IMR-90 (cell line): Measurements from ENCODE around the gene AGTPBP1. TPM values are rescaled to one million over a fixed set of nuclear protein-coding genes. Genes with fewer than 3 reads are reported as not detected.

ENCODE experiments used
- ATAC-seq: fragments of 200-7000 bp; cut with Tn5 transposase; 2 replicates; pipeline ENCODE4 v1.9.1; 2020; ENCODE audit warnings: low read depth, mild to moderate bottlenecking, moderate library complexity
- Bru-seq: library from RNA; stranded (reverse); fragments of 400-500 nt; gene quantifications from one replicate; lab custom pipeline; 2021; lab: Mats Ljungman, UMichigan
- BruChase-seq, 2 experiments: library from RNA; stranded (reverse); fragments of 400-500 nt; gene quantifications; one replicate each; lab custom pipeline; 2021; lab: Mats Ljungman, UMichigan
- BruUV-seq: library from RNA; stranded (reverse); fragments of 400-500 nt; replicated peaks from 2 replicates; lab custom pipeline; 2021; lab: Mats Ljungman, UMichigan
- CTCF ChIA-PET: fragments of 300-600 bp; formaldehyde crosslinking; extraction: SDS; loops from one replicate; lab custom pipeline; 2021; ENCODE audit warnings: antibody characterized with exemption; lab: Yijun Ruan, JAX
- POLR2A ChIA-PET: fragments of 300-600 bp; sonication (Branson Sonifier 250); formaldehyde crosslinking; loops from one replicate; lab custom pipeline; 2022; ENCODE audit warnings: antibody characterized with exemption; ENCODE audit not compliant: unreplicated experiment; lab: Charles Lee
- DNase-seq: peaks from one replicate; pipeline ENCODE4 v3.0.0; 2013
- H2AFZ ChIP-seq: replicated peaks from 2 replicates; pipeline ENCODE3; 2013; ENCODE audit warnings: low read length, mild to moderate bottlenecking; ENCODE audit not compliant: poor library complexity
- H2AK5ac ChIP-seq: 2 replicates; pipeline ENCODE4 v1.6.1; 2013; ENCODE audit warnings: low read depth, low read length, inconsistent platforms
- H2AK9ac ChIP-seq: replicated peaks from 2 replicates; pipeline ENCODE3; 2013; ENCODE audit warnings: mild to moderate bottlenecking, low read depth, low read length, moderate library complexity; ENCODE audit not compliant: poor library complexity
- H2BK120ac ChIP-seq: 2 replicates; pipeline ENCODE4 v1.6.1; 2013; ENCODE audit warnings: low read depth, low read length, inconsistent platforms
- H2BK15ac ChIP-seq: 3 replicates; pipeline ENCODE4 v1.6.1; 2013; ENCODE audit warnings: low read depth, low read length, inconsistent platforms
- H2BK20ac ChIP-seq: 2 replicates; pipeline ENCODE4 v1.6.1; 2013; ENCODE audit warnings: low read depth, mild to moderate bottlenecking, inconsistent platforms, low read length, moderate library complexity
- H2BK5ac ChIP-seq: 2 replicates; pipeline ENCODE4 v1.6.1; 2013; ENCODE audit warnings: mild to moderate bottlenecking, low read depth, low read length, inconsistent platforms; ENCODE audit not compliant: poor library complexity, severe bottlenecking
- H3K14ac ChIP-seq: replicated peaks from 2 replicates; pipeline ENCODE4 v1.6.1; 2013; ENCODE audit warnings: low read depth, low read length, inconsistent platforms
- H3K18ac ChIP-seq: 2 replicates; pipeline ENCODE4 v1.6.1; 2013; ENCODE audit warnings: low read depth, low read length, control low read depth
- H3K23ac ChIP-seq: 2 replicates; pipeline ENCODE4 v1.6.1; 2013; ENCODE audit warnings: low read depth, low read length, inconsistent platforms
- H3K27ac ChIP-seq: 2 replicates; pipeline ENCODE4 v1.5.1; 2013; ENCODE audit warnings: mild to moderate bottlenecking, control low read depth, low read length; ENCODE audit not compliant: insufficient read depth
- H3K27me3 ChIP-seq: 2 replicates; pipeline ENCODE4 v1.6.1; 2013; ENCODE audit warnings: low read length; ENCODE audit not compliant: control insufficient read depth, insufficient read depth
- H3K36me3 ChIP-seq: 2 replicates; pipeline ENCODE4 v1.6.1; 2013; ENCODE audit warnings: low read length, mixed read lengths; ENCODE audit not compliant: control insufficient read depth, insufficient read depth
- H3K4ac ChIP-seq: 2 replicates; pipeline ENCODE4 v1.6.1; 2013; ENCODE audit warnings: low read depth, low read length, inconsistent platforms
- H3K4me1 ChIP-seq: 2 replicates; pipeline ENCODE4 v1.6.1; 2013; ENCODE audit warnings: low read length, mixed read lengths; ENCODE audit not compliant: control insufficient read depth, insufficient read depth
- H3K4me2 ChIP-seq: 2 replicates; pipeline ENCODE4 v1.6.1; 2013; ENCODE audit warnings: low read depth, mild to moderate bottlenecking, control low read depth, low read length, moderate library complexity
- H3K4me3 ChIP-seq: 2 replicates; pipeline ENCODE4 v1.5.1; 2013; ENCODE audit warnings: low read depth, mild to moderate bottlenecking, control low read depth, low read length, moderate library complexity; ENCODE audit not compliant: insufficient read depth
- H3K56ac ChIP-seq: 2 replicates; pipeline ENCODE4 v1.6.1; 2013; ENCODE audit warnings: low read length, inconsistent platforms; ENCODE audit not compliant: insufficient read depth; ENCODE audit errors: extremely low read depth
- H3K79me1 ChIP-seq, 2 experiments: 2 replicates each; pipeline ENCODE4 v1.6.1; 2013; ENCODE audit warnings: low read length in 2 of 2, inconsistent platforms in 1 of 2, low read depth in 1 of 2
- H3K9ac ChIP-seq: 2 replicates; pipeline ENCODE4 v1.6.1; 2013; ENCODE audit warnings: low read depth, low read length, control low read depth
- H3K9me1 ChIP-seq: 2 replicates; pipeline ENCODE4 v1.6.1; 2013; ENCODE audit warnings: low read length, inconsistent platforms; ENCODE audit not compliant: insufficient read depth
- H3K9me3 ChIP-seq: 2 replicates; pipeline ENCODE4 v1.6.1; 2013; ENCODE audit warnings: low read length; ENCODE audit not compliant: control insufficient read depth, insufficient read depth
- H4K20me1 ChIP-seq: 2 replicates; pipeline ENCODE4 v1.6.1; 2013; ENCODE audit warnings: low read length, inconsistent platforms; ENCODE audit not compliant: insufficient read depth
- H4K5ac ChIP-seq: 2 replicates; pipeline ENCODE4 v1.6.1; 2013; ENCODE audit warnings: mild to moderate bottlenecking, low read depth, low read length, control low read depth
- H4K8ac ChIP-seq, 2 experiments: 2 replicates each; pipeline ENCODE4 v1.6.1; 2013; ENCODE audit warnings: low read depth in 2 of 2, low read length in 2 of 2, control low read depth in 1 of 2, inconsistent platforms in 1 of 2
- H4K91ac ChIP-seq: 2 replicates; pipeline ENCODE4 v1.6.1; 2013; ENCODE audit warnings: low read depth, low read length, inconsistent platforms; ENCODE audit not compliant: insufficient read depth
- BHLHE40 ChIP-seq: fragments of 150-350 bp; IDR thresholded peaks from 2 replicates; pipeline ENCODE4 v1.6.1; 2016; ENCODE audit warnings: mild to moderate bottlenecking, low read depth, low read length
- MAZ ChIP-seq: IDR thresholded peaks from 2 replicates; pipeline ENCODE4 v1.6.1; 2012; ENCODE audit warnings: low read depth, mild to moderate bottlenecking, low read length, improper control_type of control experiment, moderate library complexity, borderline replicate concordance
- MXI1 ChIP-seq: IDR thresholded peaks from 2 replicates; pipeline ENCODE4 v1.6.1; 2012; ENCODE audit warnings: low read depth, mild to moderate bottlenecking, low read length, moderate library complexity, borderline replicate concordance
- WGBS, 2 experiments: methylation state at CpG; one replicate each; pipeline versions ENCODE4 v1.1.5 to v1.1.7; 2013; ENCODE audit warnings: missing lambda C conversion rate in 2 of 2; ENCODE audit not compliant: insufficient read length in 1 of 2; ENCODE audit errors: extremely low coverage in 2 of 2; 5-methylcytosine and 5-hydroxymethylcytosine counted together
- dilution Hi-C: fragments of 300-500 bp; cut with HindIII; formaldehyde crosslinking; loops from one replicate; pipeline ENCODE4 v1.14.3; 2018; ENCODE audit warnings: low sequenced_read_pairs; ENCODE audit not compliant: unreplicated experiment
- in situ Hi-C: fragments of 300-500 bp; cut with MboI; formaldehyde crosslinking; loops from 3 replicates; pipeline ENCODE4 v1.14.3; 2019; ENCODE audit warnings: low sequenced_read_pairs, inconsistent platforms, mixed read lengths
- intact Hi-C: fragments of 100-400 bp; cut with micrococcal nuclease; formaldehyde crosslinking; loops from 2 replicates; pipeline ENCODE4 v1.10.0; 2022
- long read RNA-seq: library from polyadenylated mRNA; unstranded; transcript quantifications from one replicate; pipeline ENCODE4 v2.0.0, GENCODE V29; 2021; ENCODE audit not compliant: unreplicated experiment
- polyA plus RNA-seq, 3 experiments: library from polyadenylated mRNA; depleted of rRNA; stranded (reverse); fragments of >200 nt; gene quantifications; 2 replicates each; pipeline ENCODE4 v1.2.3, GENCODE V29; 2012; ENCODE audit warnings: low replicate concordance in 1 of 3
- total RNA-seq: library from RNA; depleted of rRNA; stranded (reverse); fragments of >200 nt; gene quantifications from 2 replicates; pipeline ENCODE4 v1.2.3, GENCODE V29; 2012; rRNA removed
- TF ChIP-seq, protein P1 (sequence below): fragments of 150-350 bp; IDR thresholded peaks from 2 replicates; pipeline ENCODE4 v1.6.1; 2016; ENCODE audit warnings: low read depth, mild to moderate bottlenecking, low read length, moderate library complexity, borderline replicate concordance
- TF ChIP-seq, protein P2 (sequence below): fragments of 150-350 bp; IDR thresholded peaks from 2 replicates; pipeline ENCODE4 v1.6.1; 2017; ENCODE audit warnings: mild to moderate bottlenecking, antibody characterized with exemption, low read length, low read depth

AGTPBP1 gene, protein sequence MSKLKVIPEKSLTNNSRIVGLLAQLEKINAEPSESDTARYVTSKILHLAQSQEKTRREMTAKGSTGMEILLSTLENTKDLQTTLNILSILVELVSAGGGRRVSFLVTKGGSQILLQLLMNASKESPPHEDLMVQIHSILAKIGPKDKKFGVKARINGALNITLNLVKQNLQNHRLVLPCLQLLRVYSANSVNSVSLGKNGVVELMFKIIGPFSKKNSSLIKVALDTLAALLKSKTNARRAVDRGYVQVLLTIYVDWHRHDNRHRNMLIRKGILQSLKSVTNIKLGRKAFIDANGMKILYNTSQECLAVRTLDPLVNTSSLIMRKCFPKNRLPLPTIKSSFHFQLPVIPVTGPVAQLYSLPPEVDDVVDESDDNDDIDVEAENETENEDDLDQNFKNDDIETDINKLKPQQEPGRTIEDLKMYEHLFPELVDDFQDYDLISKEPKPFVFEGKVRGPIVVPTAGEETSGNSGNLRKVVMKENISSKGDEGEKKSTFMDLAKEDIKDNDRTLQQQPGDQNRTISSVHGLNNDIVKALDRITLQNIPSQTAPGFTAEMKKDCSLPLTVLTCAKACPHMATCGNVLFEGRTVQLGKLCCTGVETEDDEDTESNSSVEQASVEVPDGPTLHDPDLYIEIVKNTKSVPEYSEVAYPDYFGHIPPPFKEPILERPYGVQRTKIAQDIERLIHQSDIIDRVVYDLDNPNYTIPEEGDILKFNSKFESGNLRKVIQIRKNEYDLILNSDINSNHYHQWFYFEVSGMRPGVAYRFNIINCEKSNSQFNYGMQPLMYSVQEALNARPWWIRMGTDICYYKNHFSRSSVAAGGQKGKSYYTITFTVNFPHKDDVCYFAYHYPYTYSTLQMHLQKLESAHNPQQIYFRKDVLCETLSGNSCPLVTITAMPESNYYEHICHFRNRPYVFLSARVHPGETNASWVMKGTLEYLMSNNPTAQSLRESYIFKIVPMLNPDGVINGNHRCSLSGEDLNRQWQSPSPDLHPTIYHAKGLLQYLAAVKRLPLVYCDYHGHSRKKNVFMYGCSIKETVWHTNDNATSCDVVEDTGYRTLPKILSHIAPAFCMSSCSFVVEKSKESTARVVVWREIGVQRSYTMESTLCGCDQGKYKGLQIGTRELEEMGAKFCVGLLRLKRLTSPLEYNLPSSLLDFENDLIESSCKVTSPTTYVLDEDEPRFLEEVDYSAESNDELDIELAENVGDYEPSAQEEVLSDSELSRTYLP
- total RNA-seq (9.0 and 14.4 TPM in 2 replicates), polyA plus RNA-seq (2012; rRNA removed) (2.6 and 3.3 TPM in 2 replicates), Bru-seq, nascent RNA (percentile 55 among the genes with signal in this experiment), BruChase-seq, experiment 1, labeled RNA remaining after a 6-hour chase (percentile 48 among the genes with signal in this experiment), BruChase-seq, experiment 2, labeled RNA remaining after a 2-hour chase (percentile 51 among the genes with signal in this experiment)
- polyA plus RNA-seq (2012; cell fraction: cytosol; rRNA removed): 0.37 and 0.82 TPM in 2 replicates
- 0.41 and 5.5 TPM in 2 replicates for polyA plus RNA-seq (2012; cell fraction: nucleus; rRNA removed; ENCODE audit: low replicate concordance)
- long read RNA-seq, full-length matches to known transcripts: 3 of 3 reads
- long read RNA-seq, partial matches to known transcripts: 0 of 3 reads
- long read RNA-seq, other reads (novel, unspliced or antisense): 0 of 3 reads

DNA sequence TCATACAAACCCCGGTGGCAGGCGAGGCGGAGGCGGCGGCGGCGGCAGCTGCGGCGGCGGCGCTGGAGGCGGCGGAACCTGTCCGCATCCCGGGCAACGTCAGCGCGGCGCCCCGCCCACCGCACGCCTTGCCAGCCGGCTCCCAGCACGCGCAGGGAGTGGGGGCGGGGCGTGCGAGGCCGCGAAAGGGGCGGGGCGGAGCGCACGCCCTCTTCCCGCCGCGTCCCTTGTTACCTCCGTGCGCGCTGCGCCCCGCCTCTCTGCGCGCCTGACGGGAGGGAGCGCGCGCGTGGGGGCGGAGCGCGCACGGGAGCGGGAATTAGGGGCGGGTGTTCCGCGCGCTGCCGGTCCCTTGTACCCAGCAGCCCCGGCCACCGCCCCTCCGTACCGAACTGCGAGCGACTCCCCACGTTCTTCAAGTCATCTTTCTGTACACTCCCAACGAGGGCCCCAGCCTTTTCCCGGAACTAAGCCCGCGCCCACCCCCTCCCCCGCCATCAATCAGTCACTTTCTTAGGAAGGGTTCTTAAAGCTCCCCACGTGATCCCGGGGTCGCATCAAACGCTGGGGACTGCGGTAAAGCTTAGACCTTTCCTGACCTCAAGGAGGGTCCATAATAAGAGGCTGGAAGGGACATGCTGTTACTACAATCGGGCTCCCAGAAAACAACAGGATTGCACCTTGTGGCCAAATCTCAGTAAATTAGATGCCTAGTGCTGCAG, at the start of gene AGTPBP1:
TSS of gene AGTPBP1 (minus strand) at position 80 of the 722 bp plus-strand sequence. CDS start 29,421 bp downstream, outside the sequence.
- dilution Hi-C loops (no loop called here), intact Hi-C loops (no loop called here), in situ Hi-C loops (no loop called here)
- Histone ChIP-seq H3K4ac (peak within 1 kb of the TSS; percentile 55), H3K14ac (peak within 1 kb of the TSS; percentile 58; the same call in 1 of the 2 replicates), H3K18ac (peak within 1 kb of the TSS; percentile 71), H2BK20ac (0 out of 2 replicates have a peak within 1 kb of the TSS, but pooled peaks have one; percentile 10), H3K4me2 (peak within 1 kb of the TSS; percentile 99), H4K20me1 (no peaks in the 10 kb centered on the region), H3K23ac (peak within 1 kb of the TSS; percentile 66), H4K5ac (peak within 1 kb of the TSS; percentile 77), H3K9ac (peak within 1 kb of the TSS; percentile 77), H2BK120ac (peak within 1 kb of the TSS; percentile 61), H3K4me1 (no peaks in the 10 kb centered on the region), H4K8ac (peak within 1 kb of the TSS; percentile 20 to 33; a peak in 1 of 4 replicates), H3K9me1 (0 out of 2 replicates have a peak, but pooled peaks cover 5% of the 10 kb centered on the region), H2BK5ac (peak within 1 kb of the TSS; percentile 50), H3K9me3 (no peaks in the 10 kb centered on the region), H3K79me1 (0 out of 4 replicates have a peak, but pooled peaks cover 0 to 3% of the 10 kb centered on the region in 2 experiments), H3K36me3 (no peaks in the 10 kb centered on the region), H2BK15ac (no peak within 1 kb of the TSS), H3K4me3 (peak within 1 kb of the TSS; percentile 92), H3K27me3 (peaks cover 17% of the 10 kb centered on the region), H4K91ac (peak within 1 kb of the TSS; percentile 38; the same call in 1 of the 2 replicates), H3K27ac (peak within 1 kb of the TSS; percentile 71), H2AK9ac (peak within 1 kb of the TSS; percentile 66), H2AFZ (peak within 1 kb of the TSS; percentile 96), H2AK5ac (no peak within 1 kb of the TSS; the same call in 1 of the 2 replicates), H3K56ac (peak within 1 kb of the TSS; percentile 2)
- DNase-seq (peak; percentile 87), ATAC-seq (peak; percentile 95)
- ChIA-PET POLR2A (no interaction called here), CTCF (no interaction called here)
- 0% methylated on average over 25 of the region's 77 CpGs; no CpG with 5 or more reads in 1 of the 2 experiments for WGBS, 2 experiments
- BruUV-seq: no TSS peak
- TF ChIP-seq, protein P1, sequence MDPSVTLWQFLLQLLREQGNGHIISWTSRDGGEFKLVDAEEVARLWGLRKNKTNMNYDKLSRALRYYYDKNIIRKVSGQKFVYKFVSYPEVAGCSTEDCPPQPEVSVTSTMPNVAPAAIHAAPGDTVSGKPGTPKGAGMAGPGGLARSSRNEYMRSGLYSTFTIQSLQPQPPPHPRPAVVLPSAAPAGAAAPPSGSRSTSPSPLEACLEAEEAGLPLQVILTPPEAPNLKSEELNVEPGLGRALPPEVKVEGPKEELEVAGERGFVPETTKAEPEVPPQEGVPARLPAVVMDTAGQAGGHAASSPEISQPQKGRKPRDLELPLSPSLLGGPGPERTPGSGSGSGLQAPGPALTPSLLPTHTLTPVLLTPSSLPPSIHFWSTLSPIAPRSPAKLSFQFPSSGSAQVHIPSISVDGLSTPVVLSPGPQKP: no peak
- TF ChIP-seq MXI1: peak; percentile 78; the same call in 1 of the 2 replicates
- peak; percentile 89; the same call in 1 of the 2 replicates for TF ChIP-seq MAZ
- TF ChIP-seq, protein P2, sequence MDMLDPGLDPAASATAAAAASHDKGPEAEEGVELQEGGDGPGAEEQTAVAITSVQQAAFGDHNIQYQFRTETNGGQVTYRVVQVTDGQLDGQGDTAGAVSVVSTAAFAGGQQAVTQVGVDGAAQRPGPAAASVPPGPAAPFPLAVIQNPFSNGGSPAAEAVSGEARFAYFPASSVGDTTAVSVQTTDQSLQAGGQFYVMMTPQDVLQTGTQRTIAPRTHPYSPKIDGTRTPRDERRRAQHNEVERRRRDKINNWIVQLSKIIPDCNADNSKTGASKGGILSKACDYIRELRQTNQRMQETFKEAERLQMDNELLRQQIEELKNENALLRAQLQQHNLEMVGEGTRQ: 0 out of 2 replicates have a peak, but pooled peaks have one; percentile 3
- peak; percentile 92 for TF ChIP-seq BHLHE40
